ENCODE results near the gene FAM78B.

FAM78B gene

GRCh38 chr1:166140251-166140650 is 26.6 kb downstream of the FAM78B start:
- ATAC-seq (no peak), DNase-seq (no peak)
- Mint-ChIP-seq H3K9me3 (no peaks in the 10 kb centered on the region), H3K27ac (no peak overlapping the region), H3K27me3 (peaks cover 18% of the 10 kb centered on the region), H3K4me3 (no peak overlapping the region), H3K4me1 (no peaks in the 10 kb centered on the region)

GRCh38 chr1:166139735-166140134 is 27.1 kb downstream of the FAM78B start:
- Mint-ChIP-seq H3K9me3 (no peaks in the 10 kb centered on the region), H3K27ac (no peak overlapping the region), H3K4me3 (no peak overlapping the region), H3K27me3 (peaks cover 18% of the 10 kb centered on the region), H3K4me1 (no peaks in the 10 kb centered on the region)
- no peak for DNase-seq
- ATAC-seq = no peak

- Mint-ChIP-seq H3K27ac (peak overlapping the region in 1 of 2 donors; percentile 75), H3K9me3 (no peaks in the 10 kb centered on the region), H3K27me3 (peaks cover 18% of the 10 kb centered on the region), H3K4me3 (no peak overlapping the region), H3K4me1 (no peaks in the 10 kb centered on the region)
- DNase-seq (no peak), ATAC-seq (no peak)
These were observed 30.0 kb downstream of the FAM78B start for GRCh38 chr1:166136699-166137401.

DNA sequence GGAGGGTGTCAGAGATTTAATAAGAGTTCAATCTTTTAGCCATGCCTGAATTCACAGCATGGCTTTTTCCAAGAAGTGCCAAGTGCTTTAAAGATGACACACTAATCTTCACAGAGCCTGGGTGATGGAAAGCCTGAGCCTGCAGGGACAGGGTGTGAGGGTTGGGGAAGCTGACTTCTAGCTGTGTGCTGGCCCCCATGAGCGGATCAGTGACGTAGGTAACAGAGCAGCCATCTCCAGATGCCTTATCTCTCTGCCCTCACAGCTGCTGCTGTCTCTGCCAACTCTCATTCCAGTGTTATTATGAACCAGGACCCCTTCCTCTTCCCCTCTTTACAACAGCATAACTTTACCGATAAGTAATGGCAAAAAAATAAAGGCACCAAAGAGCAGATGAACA is 30.6 kb downstream of the FAM78B start:
- Mint-ChIP-seq H3K4me1 (no peaks in the 10 kb centered on the region), H3K27me3 (peaks cover 18% of the 10 kb centered on the region), H3K4me3 (no peak overlapping the region), H3K27ac (no peak overlapping the region), H3K9me3 (no peaks in the 10 kb centered on the region)
- no peak for DNase-seq
- no peak for ATAC-seq

GRCh38 chr1:166133857-166134256 is 32.9 kb downstream of the FAM78B start:
- no peak overlapping the region for H3K4me3 Mint-ChIP-seq
- no peak overlapping the region for H3K27ac Mint-ChIP-seq
- DNase-seq (no peak), ATAC-seq (no peak)
- H3K27me3 Mint-ChIP-seq = peaks cover 15% of the 10 kb centered on the region
- H3K9me3 Mint-ChIP-seq = no peaks in the 10 kb centered on the region
- no peaks in the 10 kb centered on the region for H3K4me1 Mint-ChIP-seq

DNA sequence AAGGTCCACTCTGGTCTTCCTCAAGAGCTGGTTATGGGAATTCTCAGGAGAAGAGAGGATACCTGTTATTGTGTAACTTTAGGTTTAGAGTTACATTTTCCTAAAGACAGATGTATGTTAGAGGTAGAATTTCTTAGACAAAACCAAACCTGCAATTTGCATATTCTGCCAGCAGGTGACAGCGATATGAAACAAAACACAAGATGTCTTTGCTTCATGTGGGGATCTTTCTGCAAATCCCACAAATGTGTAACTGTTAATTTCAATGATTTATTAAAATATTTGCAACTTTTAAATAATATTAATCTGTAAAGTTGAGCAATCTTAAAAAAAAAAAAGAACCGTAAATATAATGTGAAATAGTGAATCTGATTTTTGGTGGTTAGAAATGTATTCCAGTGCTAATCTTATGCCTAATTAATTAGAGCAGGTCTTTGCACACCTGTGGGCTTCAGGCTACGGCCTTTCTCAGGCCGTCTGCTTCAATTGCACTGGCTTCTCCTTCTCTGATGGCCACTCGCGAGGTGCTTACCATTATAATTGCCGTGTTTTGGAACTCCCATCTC is 33.4 kb downstream of the FAM78B start:
- Mint-ChIP-seq H3K4me3 (no peak overlapping the region), H3K27ac (no peak overlapping the region), H3K27me3 (peaks cover 15% of the 10 kb centered on the region), H3K4me1 (no peaks in the 10 kb centered on the region), H3K9me3 (no peaks in the 10 kb centered on the region)
- ATAC-seq (no peak), DNase-seq (no peak)

GRCh38 chr1:166132496-166132895 is 34.3 kb downstream of the FAM78B start:
- H3K27ac Mint-ChIP-seq = no peak overlapping the region
- peaks cover 15% of the 10 kb centered on the region for H3K27me3 Mint-ChIP-seq
- H3K4me3 Mint-ChIP-seq = no peak overlapping the region
- no peak for ATAC-seq
- H3K4me1 Mint-ChIP-seq = no peaks in the 10 kb centered on the region
- no peak for DNase-seq
- no peaks in the 10 kb centered on the region for H3K9me3 Mint-ChIP-seq

GRCh38 chr1:166129006-166129405 is 37.8 kb downstream of the FAM78B start:
- Mint-ChIP-seq H3K27ac (no peak overlapping the region), H3K9me3 (no peaks in the 10 kb centered on the region), H3K4me3 (no peak overlapping the region), H3K4me1 (no peaks in the 10 kb centered on the region), H3K27me3 (peaks cover 6% of the 10 kb centered on the region)
- DNase-seq = no peak
- no peak for ATAC-seq

- H3K9me3 Mint-ChIP-seq = no peaks in the 10 kb centered on the region
- peaks cover 6% of the 10 kb centered on the region for H3K27me3 Mint-ChIP-seq
- H3K4me3 Mint-ChIP-seq = no peak overlapping the region
- H3K4me1 Mint-ChIP-seq = no peaks in the 10 kb centered on the region
- no peak for DNase-seq
- no peak for ATAC-seq
- no peak overlapping the region for H3K27ac Mint-ChIP-seq
These were observed 38.6 kb downstream of the FAM78B start for GRCh38 chr1:166128195-166128594.

DNA sequence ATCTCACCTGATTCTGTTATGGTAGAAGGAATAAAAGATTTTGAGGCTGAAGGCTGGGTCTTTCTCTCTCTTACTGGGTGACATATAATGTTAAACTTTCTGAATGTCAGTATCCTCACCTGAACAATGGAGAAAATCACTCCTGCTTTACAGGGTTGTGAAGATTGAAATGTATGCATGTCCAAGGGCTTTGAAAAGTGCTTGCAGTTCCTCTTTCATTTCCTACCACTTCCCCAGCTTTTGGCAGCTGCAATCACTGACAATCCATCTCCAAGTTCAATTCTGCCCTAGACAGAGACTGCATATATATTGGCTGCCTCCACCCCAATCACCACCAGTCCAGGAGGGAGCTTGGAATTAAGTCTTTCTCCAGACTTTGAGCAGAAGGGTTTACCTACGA is 39.8 kb downstream of the FAM78B start:
- ATAC-seq (no peak), DNase-seq (no peak)
- Mint-ChIP-seq H3K4me1 (no peaks in the 10 kb centered on the region), H3K9me3 (no peaks in the 10 kb centered on the region), H3K27ac (no peak overlapping the region), H3K4me3 (no peak overlapping the region), H3K27me3 (peaks cover 6% of the 10 kb centered on the region)

DNA sequence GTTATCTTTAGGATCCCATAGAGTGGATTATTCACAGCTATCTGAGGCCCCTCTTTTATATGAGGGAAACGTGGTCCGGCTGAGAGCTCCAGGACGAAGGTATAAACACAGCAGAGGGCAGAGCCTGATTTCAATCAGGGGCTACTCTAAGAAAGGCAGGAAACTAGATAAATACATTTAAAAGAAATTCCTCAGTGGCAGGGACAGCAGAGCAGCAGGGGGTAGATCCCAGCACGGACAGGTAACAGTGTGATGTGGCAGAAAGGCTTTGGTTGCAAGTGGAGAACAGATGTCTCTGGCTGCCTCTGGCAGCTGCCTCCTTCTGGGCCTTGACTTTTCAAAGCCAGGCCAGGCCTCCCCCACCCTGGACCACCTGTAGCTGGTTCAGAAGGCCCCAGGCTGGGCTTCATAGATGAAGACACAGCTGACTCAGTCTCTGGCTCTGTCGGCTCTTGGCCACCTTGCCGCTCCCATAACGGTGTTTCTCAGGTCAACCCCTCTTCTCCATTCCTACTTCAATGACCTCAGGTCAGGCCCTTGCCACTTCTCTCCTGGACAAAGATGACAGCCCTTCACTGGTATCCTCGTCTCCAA is 43.8 kb downstream of the FAM78B start:
- Mint-ChIP-seq H3K27me3 (peaks cover 18% of the 10 kb centered on the region), H3K9me3 (peaks cover 0 to 6% of the 10 kb centered on the region in 2 donors), H3K27ac (no peak overlapping the region), H3K4me3 (no peak overlapping the region), H3K4me1 (no peaks in the 10 kb centered on the region)
- DNase-seq (no peak), ATAC-seq (no peak)

GRCh38 chr1:166121010-166121409 is 45.8 kb downstream of the FAM78B start:
- peaks cover 18% of the 10 kb centered on the region for H3K27me3 Mint-ChIP-seq
- H3K4me3 Mint-ChIP-seq = no peak overlapping the region
- H3K27ac Mint-ChIP-seq = no peak overlapping the region
- DNase-seq (no peak), ATAC-seq (peak; percentile 27)
- no peaks in the 10 kb centered on the region for H3K4me1 Mint-ChIP-seq
- H3K9me3 Mint-ChIP-seq = peaks cover 0 to 6% of the 10 kb centered on the region in 2 donors

DNA sequence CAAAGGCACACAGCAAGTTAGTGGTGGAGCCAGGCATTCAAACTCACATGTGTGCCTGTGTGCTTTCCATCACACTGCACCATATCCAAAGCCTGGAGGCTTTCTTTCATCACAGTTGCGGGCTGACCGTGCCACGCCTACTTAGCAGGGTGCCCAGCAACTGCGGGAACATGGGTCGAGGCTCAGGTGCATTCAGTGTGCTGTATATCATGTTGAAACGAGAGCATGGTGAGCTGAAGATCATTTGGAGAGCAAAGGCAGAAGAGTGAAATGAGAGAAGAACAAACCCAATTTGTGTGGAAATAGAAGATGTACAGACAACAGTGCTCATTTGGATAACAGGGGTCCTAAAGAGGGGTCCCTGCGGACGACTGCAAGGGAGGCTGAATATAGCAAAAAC is 46.5 kb downstream of the FAM78B start:
- DNase-seq = no peak
- Mint-ChIP-seq H3K9me3 (peaks cover 0 to 6% of the 10 kb centered on the region in 2 donors), H3K27me3 (peaks cover 18% of the 10 kb centered on the region), H3K4me1 (no peaks in the 10 kb centered on the region), H3K27ac (peak overlapping the region in 1 of 2 donors; percentile 80), H3K4me3 (no peak overlapping the region)
- ATAC-seq = no peak

DNA sequence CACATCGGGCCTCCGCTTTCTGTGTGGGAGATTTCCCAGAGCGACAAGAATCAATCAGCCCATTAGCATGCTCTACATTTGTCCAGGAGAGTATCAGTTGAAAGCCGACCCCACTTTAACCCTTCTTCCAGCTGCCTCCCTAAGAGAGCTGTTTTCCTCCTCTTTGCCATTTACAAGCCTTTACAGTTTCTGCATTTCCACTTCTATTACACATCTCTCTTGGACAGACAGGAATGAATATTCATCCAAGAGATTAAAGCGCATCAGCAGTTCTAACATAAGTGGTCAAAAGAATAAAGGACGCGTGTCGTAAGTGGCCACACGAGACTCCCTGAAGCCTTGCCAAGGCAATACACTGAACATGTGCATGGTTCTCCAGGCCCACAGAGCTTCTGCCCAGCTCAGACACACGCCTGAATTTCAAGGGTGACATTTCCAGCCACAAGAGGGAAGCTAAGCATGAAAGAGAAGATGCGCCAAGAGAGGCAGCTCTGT is 47.3 kb downstream of the FAM78B start:
- H3K4me1 Mint-ChIP-seq = no peaks in the 10 kb centered on the region
- no peak overlapping the region for H3K27ac Mint-ChIP-seq
- H3K9me3 Mint-ChIP-seq = peaks cover 0 to 6% of the 10 kb centered on the region in 2 donors

DNA sequence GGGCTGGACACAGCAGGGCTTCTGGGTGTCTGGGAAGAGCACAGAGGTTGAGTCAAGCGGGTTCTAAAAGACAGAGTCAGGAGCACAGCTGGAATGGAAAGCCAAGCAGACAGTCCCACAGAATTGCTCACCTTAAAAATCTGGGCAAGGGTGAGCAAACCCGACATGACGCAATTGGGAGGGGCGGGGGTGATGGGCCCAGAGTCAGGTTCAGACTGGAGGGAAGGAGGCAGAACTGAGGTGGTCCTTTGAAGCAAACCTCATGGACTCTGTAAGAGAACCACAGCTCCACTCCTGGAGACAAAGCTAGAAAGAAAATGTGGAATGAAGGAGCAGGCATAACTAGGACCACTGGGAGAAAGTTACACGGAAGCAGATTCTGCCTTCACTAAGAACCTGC is 49.0 kb downstream of the FAM78B start:
- ATAC-seq = no peak
- Mint-ChIP-seq H3K9me3 (peaks cover 0 to 6% of the 10 kb centered on the region in 2 donors), H3K4me1 (no peaks in the 10 kb centered on the region), H3K27me3 (peaks cover 18% of the 10 kb centered on the region), H3K4me3 (no peak overlapping the region), H3K27ac (no peak overlapping the region)
- no peak for DNase-seq

More for the DNA sequence above, 47.3 kb downstream of the FAM78B start:
- DNase-seq (no peak), ATAC-seq (no peak)
- H3K4me3 Mint-ChIP-seq = no peak overlapping the region
- H3K27me3 Mint-ChIP-seq = peaks cover 18% of the 10 kb centered on the region

GRCh38 chr1:166116026-166116425 is 50.8 kb downstream of the FAM78B start:
- H3K27me3 Mint-ChIP-seq = peaks cover 18% of the 10 kb centered on the region
- no peaks in the 10 kb centered on the region for H3K4me1 Mint-ChIP-seq
- DNase-seq (no peak), ATAC-seq (no peak)
- no peak overlapping the region for H3K27ac Mint-ChIP-seq
- H3K9me3 Mint-ChIP-seq = peaks cover 0 to 6% of the 10 kb centered on the region in 2 donors
- H3K4me3 Mint-ChIP-seq = no peak overlapping the region

Measured in stimulated activated naive CD8-positive, alpha-beta T cell treated with anti-CD3 and anti-CD28 coated beads, Interleukin-15, amount 100 ng/mL, for 72 hours (primary cell).